SK-N-SH treated with all-trans-retinoic acid at 6 μM for 48 hours (cell line): ENCODE data around the gene CNTFR.

Experiments
- ATAC-seq: fragments of 200-7000 bp; cut with Tn5 transposase; 3 replicates; pipeline ENCODE4 v1.9.1; 2020; ENCODE audit warnings: mild to moderate bottlenecking, moderate library complexity
- ARNTL ChIP-seq: fragments of 450-650 bp; formaldehyde crosslinking; IDR thresholded peaks from 2 replicates; pipeline ENCODE4 v1.5.0; 2020; ENCODE audit warnings: low read depth, mild to moderate bottlenecking, moderate library complexity, borderline replicate concordance
- CREB5 ChIP-seq: fragments of 250-450 bp; sonication (Bioruptor Pico); IDR thresholded peaks from 2 replicates; pipeline ENCODE4 v1.5.1; 2020; ENCODE audit warnings: low read depth, mild to moderate bottlenecking, moderate library complexity
- CSRNP3 ChIP-seq: fragments of 250-450 bp; sonication (Bioruptor Pico); IDR thresholded peaks from 2 replicates; pipeline ENCODE4 v1.5.1; 2021; ENCODE audit warnings: mild to moderate bottlenecking, moderate library complexity
- ESRRG ChIP-seq: fragments of 250-450 bp; sonication (Bioruptor Pico); IDR thresholded peaks from 2 replicates; pipeline ENCODE4 v1.6.1; 2021; ENCODE audit warnings: mild to moderate bottlenecking
- GLIS3 ChIP-seq: fragments of 250-450 bp; sonication (Bioruptor Pico); IDR thresholded peaks from 2 replicates; pipeline ENCODE4 v1.5.0; 2020; ENCODE audit warnings: mild to moderate bottlenecking, moderate library complexity
- ISL1 ChIP-seq: fragments of 250-450 bp; sonication (Bioruptor Pico); IDR thresholded peaks from 2 replicates; pipeline ENCODE4 v2.1.2; 2022; ENCODE audit warnings: mild to moderate bottlenecking, moderate library complexity
- OSR1 ChIP-seq: fragments of 250-450 bp; sonication (Bioruptor Pico); IDR thresholded peaks from 2 replicates; pipeline ENCODE4 v1.8.0; 2022; ENCODE audit warnings: moderate library complexity, mild to moderate bottlenecking, inconsistent platforms
- PPARA ChIP-seq: fragments of 250-450 bp; sonication (Bioruptor Pico); IDR thresholded peaks from 2 replicates; pipeline ENCODE4 v1.5.0; 2020; ENCODE audit warnings: mild to moderate bottlenecking, borderline replicate concordance
- RARB ChIP-seq: fragments of 250-450 bp; sonication (Bioruptor Pico); IDR thresholded peaks from 2 replicates; pipeline ENCODE4 v1.8.0; 2021; ENCODE audit warnings: mild to moderate bottlenecking, moderate library complexity
- SNAI2 ChIP-seq: fragments of 250-450 bp; sonication (Bioruptor Pico); IDR thresholded peaks from 2 replicates; pipeline ENCODE4 v1.5.0; 2020; ENCODE audit warnings: mild to moderate bottlenecking, moderate library complexity
- TOX ChIP-seq: fragments of 250-450 bp; sonication (Bioruptor Pico); IDR thresholded peaks from 2 replicates; pipeline ENCODE4 v1.8.0; 2021; ENCODE audit warnings: mild to moderate bottlenecking, moderate library complexity, borderline replicate concordance
- ZC3H10 ChIP-seq: fragments of 250-450 bp; sonication (Bioruptor Pico); IDR thresholded peaks from 2 replicates; pipeline ENCODE4 v1.5.1; 2021; ENCODE audit warnings: mild to moderate bottlenecking, moderate library complexity
- ZFP3 ChIP-seq: fragments of 250-450 bp; sonication (Bioruptor Pico); IDR thresholded peaks from 2 replicates; pipeline ENCODE4 v1.5.0; 2020; ENCODE audit warnings: mild to moderate bottlenecking, moderate library complexity
- ZNF565 ChIP-seq: fragments of 450-650 bp; formaldehyde crosslinking; conservative IDR thresholded peaks from 2 replicates; pipeline ENCODE4 v1.5.0; 2020; ENCODE audit warnings: low read depth, mild to moderate bottlenecking, moderate library complexity
- ZNF70 ChIP-seq: fragments of 450-650 bp; formaldehyde crosslinking; IDR thresholded peaks from 2 replicates; pipeline ENCODE4 v1.5.0; 2020; ENCODE audit warnings: mild to moderate bottlenecking, moderate library complexity
- ZNF8 ChIP-seq: fragments of 450-650 bp; formaldehyde crosslinking; IDR thresholded peaks from 2 replicates; pipeline ENCODE4 v1.5.0; 2020; ENCODE audit warnings: mild to moderate bottlenecking, moderate library complexity
- TF ChIP-seq, protein P1 (sequence below): fragments of 250-450 bp; sonication (Bioruptor Pico); IDR thresholded peaks from 2 replicates; pipeline ENCODE4 v1.5.0; 2020; ENCODE audit warnings: mild to moderate bottlenecking, moderate library complexity
- TF ChIP-seq, protein P2 (sequence below): fragments of 250-450 bp; sonication (Bioruptor Pico); IDR thresholded peaks from 2 replicates; pipeline ENCODE4 v1.8.0; 2020; ENCODE audit warnings: mild to moderate bottlenecking, moderate library complexity, borderline replicate concordance

The CNTFR gene

GRCh38 chr9:34625186-34625486, 35.6 kb upstream of the CNTFR start:
- no peak for ATAC-seq
- TF ChIP-seq TOX (no peak), SNAI2 (CRISPR knock-in tag) (no peak), ZNF70 (CRISPR knock-in tag) (no peak)
- TF ChIP-seq, protein P1, sequence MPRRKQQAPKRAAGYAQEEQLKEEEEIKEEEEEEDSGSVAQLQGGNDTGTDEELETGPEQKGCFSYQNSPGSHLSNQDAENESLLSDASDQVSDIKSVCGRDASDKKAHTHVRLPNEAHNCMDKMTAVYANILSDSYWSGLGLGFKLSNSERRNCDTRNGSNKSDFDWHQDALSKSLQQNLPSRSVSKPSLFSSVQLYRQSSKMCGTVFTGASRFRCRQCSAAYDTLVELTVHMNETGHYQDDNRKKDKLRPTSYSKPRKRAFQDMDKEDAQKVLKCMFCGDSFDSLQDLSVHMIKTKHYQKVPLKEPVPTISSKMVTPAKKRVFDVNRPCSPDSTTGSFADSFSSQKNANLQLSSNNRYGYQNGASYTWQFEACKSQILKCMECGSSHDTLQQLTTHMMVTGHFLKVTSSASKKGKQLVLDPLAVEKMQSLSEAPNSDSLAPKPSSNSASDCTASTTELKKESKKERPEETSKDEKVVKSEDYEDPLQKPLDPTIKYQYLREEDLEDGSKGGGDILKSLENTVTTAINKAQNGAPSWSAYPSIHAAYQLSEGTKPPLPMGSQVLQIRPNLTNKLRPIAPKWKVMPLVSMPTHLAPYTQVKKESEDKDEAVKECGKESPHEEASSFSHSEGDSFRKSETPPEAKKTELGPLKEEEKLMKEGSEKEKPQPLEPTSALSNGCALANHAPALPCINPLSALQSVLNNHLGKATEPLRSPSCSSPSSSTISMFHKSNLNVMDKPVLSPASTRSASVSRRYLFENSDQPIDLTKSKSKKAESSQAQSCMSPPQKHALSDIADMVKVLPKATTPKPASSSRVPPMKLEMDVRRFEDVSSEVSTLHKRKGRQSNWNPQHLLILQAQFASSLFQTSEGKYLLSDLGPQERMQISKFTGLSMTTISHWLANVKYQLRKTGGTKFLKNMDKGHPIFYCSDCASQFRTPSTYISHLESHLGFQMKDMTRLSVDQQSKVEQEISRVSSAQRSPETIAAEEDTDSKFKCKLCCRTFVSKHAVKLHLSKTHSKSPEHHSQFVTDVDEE (CRISPR knock-in tag): no peak

DNA sequence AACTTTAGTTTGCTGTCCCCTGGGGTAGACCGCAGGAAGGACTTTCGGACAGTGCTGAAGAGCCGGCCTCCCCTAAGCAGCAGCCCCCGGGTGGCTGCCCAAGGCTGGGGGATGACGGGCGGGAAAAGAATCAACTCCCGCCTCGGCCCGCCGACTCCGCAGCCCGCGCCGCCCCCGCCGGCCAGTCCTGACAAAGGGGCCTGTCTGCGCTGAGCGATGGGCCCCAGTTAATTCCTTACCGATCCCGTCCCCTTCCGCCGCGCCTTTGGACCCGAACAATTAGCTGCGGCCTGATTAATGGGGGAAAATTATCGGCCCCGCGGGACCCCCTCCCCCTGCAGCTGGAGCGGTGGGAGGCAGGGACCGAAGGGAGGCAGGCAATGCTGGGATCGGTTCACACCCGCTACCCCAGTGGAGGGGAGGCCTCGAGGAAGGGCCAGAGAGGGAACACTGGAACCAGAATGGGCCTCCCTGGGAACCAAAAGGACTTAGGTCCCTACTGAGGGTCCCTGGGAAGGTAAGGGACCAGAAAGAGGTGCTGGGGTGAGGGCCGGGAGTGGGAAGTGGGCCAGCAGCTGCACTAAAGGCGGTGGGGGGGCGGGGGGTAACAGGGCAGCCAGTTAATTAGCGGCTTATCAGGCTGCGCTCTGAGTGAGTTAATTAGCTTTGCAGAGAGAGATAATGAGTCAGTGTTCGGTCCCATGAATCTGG, 35.1 kb upstream of the CNTFR start:
- ATAC-seq: no peak
- no peak for TF ChIP-seq ESRRG (CRISPR knock-in tag)
- TF ChIP-seq ARNTL (CRISPR knock-in tag): no peak
- TF ChIP-seq, protein P2, sequence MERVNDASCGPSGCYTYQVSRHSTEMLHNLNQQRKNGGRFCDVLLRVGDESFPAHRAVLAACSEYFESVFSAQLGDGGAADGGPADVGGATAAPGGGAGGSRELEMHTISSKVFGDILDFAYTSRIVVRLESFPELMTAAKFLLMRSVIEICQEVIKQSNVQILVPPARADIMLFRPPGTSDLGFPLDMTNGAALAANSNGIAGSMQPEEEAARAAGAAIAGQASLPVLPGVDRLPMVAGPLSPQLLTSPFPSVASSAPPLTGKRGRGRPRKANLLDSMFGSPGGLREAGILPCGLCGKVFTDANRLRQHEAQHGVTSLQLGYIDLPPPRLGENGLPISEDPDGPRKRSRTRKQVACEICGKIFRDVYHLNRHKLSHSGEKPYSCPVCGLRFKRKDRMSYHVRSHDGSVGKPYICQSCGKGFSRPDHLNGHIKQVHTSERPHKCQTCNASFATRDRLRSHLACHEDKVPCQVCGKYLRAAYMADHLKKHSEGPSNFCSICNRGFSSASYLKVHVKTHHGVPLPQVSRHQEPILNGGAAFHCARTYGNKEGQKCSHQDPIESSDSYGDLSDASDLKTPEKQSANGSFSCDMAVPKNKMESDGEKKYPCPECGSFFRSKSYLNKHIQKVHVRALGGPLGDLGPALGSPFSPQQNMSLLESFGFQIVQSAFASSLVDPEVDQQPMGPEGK: no peak
- TF ChIP-seq CSRNP3 (CRISPR knock-in tag): no peak
- no peak for TF ChIP-seq OSR1 (CRISPR knock-in tag)
- TF ChIP-seq ZNF565 (CRISPR knock-in tag): no peak
- TF ChIP-seq RARB (CRISPR knock-in tag): no peak
- no peak for TF ChIP-seq ISL1 (CRISPR knock-in tag)
- TF ChIP-seq ZFP3: no peak
- TF ChIP-seq PPARA: no peak
- no peak for TF ChIP-seq CREB5
- TF ChIP-seq, protein P1 (CRISPR knock-in tag): no peak
- TF ChIP-seq ZNF8 (CRISPR knock-in tag): no peak

DNA sequence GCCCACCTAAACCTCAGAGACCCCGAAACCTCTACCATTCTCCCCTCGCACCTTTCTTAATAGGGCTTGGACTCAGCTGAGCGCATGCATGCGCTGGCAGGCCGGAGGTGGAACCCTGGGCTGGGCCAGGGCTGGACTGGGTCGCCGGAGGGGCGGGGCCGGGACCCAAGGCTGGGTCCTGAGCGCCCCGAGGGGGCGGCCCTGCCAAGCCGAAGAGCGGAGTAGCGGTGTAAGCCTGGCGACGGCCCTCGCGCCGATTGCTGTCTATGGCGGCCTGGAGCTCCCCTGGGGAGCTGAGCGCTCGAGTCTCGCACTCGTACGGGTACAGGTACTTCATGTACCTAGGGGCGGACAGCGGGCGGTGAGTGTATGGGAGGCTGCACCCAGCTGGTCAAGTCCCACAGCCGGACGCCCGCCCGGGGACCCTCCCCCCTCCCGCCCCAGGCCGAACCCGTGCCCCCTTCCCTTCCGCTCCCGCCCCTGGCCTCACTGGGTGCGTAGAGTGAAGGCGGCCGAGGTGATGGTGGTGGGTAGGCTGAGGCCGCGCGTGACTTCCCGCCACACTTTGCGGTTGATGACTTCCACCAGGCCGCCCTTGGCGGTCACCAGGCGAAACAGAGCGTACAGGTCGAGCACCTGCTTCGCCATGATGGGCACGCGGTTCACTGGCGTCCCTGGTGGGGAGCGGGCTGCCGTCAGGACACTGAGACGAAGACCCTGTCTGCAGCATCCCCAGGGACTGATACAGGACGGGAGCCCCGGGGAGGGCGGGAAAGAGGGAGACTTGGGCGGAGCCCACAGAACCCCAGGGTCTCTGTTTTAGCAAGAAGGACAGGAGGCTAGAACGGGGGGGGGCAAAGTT, 34.1 kb upstream of the CNTFR start:
- ATAC-seq: no peak
- no peak for TF ChIP-seq CREB5
- TF ChIP-seq, protein P1 (CRISPR knock-in tag): no peak
- no peak for TF ChIP-seq CSRNP3 (CRISPR knock-in tag)
- no peak for TF ChIP-seq ESRRG (CRISPR knock-in tag)
- TF ChIP-seq ARNTL (CRISPR knock-in tag): no peak
- no peak for TF ChIP-seq GLIS3 (CRISPR knock-in tag)
- TF ChIP-seq PPARA: no peak
- TF ChIP-seq ZC3H10 (CRISPR knock-in tag): no peak
